Sigmoid colon (tissue), 7 donors: ENCODE measurements around the gene CXorf66. TPM values are rescaled to one million over a fixed set of nuclear protein-coding genes. Genes with fewer than 3 reads are reported as not detected.
A peak's percentile ranks its signal among the peaks of the same experiment; 100 is the strongest.

Source experiments
- DNase-seq: peaks from one replicate; pipeline ENCODE4 v3.0.0-alpha.2; 2019
- H3K27ac ChIP-seq, 4 donors: fragments of 200-600 bp; sonication (generic); one replicate each; pipeline ENCODE4 v1.5.1; 2016 to 2019; ENCODE audit warnings: mild to moderate bottlenecking in 1 of 4
- H3K27me3 ChIP-seq, 3 donors: fragments of 200-600 bp; sonication (generic); one replicate each; pipeline ENCODE4 v1.5.1; 2019; ENCODE audit warnings: mild to moderate bottlenecking in 1 of 3
- H3K36me3 ChIP-seq, 4 donors: fragments of 200-600 bp; sonication (generic); one replicate each; pipeline ENCODE4 v1.5.1; 2016 to 2019
- H3K4me1 ChIP-seq, 4 donors: fragments of 200-600 bp; sonication (generic); one replicate each; pipeline ENCODE4 v1.5.1; 2017 to 2019
- H3K4me3 ChIP-seq, 4 donors: fragments of 200-600 bp; sonication (generic); one replicate each; pipeline ENCODE4 v1.5.1; 2017 to 2019; ENCODE audit warnings: mild to moderate bottlenecking in 2 of 4, moderate library complexity in 1 of 4
- H3K9me3 ChIP-seq, 4 donors: fragments of 200-600 bp in 3 of 4; sonication (generic) in 3 of 4; one replicate each; pipeline versions ENCODE4 v1.5.1 to v1.6.1; 2013 to 2019
- EP300 ChIP-seq, 4 donors: sonication (generic); formaldehyde crosslinking; IDR thresholded peaks; one replicate each; pipeline ENCODE4 v1.6.1; 2017; ENCODE audit warnings: antibody characterized with exemption in 4 of 4
- POLR2A ChIP-seq, 2 donors: fragments of 450-650 bp; IDR thresholded peaks; one replicate each; pipeline ENCODE4 v1.6.1; 2016; ENCODE audit warnings: antibody characterized with exemption in 2 of 2, mild to moderate bottlenecking in 2 of 2, moderate library complexity in 2 of 2
- POLR2AphosphoS5 ChIP-seq, 4 donors: sonication (generic); formaldehyde crosslinking; IDR thresholded peaks; one replicate each; pipeline ENCODE4 v1.6.1; 2017; ENCODE audit warnings: antibody characterized with exemption in 4 of 4
- WGBS, 2 donors: extraction: QIAGEN DNeasy Blood & Tissue Kit; methylation state at CpG; one replicate each; pipeline ENCODE4 v1.1.7; 2013; 5-methylcytosine and 5-hydroxymethylcytosine counted together
- intact Hi-C: fragments of 100-400 bp; cut with DNase I; formaldehyde crosslinking; loops from one replicate; pipeline ENCODE4 v1.15.1; 2023
- polyA plus RNA-seq, 3 donors: library from polyadenylated mRNA; stranded (reverse); fragments of 200-250 nt; gene quantifications; one replicate each; pipeline ENCODE4 v1.2.3, GENCODE V29; 2013
- total RNA-seq, 4 donors: library from RNA; depleted of rRNA; stranded (reverse); fragments of >200 nt; gene quantifications; one replicate each; pipeline ENCODE4 v1.1.0, GENCODE V29; 2016
- TF ChIP-seq, protein P1 (sequence below), 4 experiments: fragments of 450-650 bp in 3 of 4; fragments of 200-600 bp in 1 of 4; IDR thresholded peaks; one replicate each; pipeline ENCODE4 v1.5.1; 2016 to 2019; ENCODE audit warnings: antibody characterized with exemption in 4 of 4, mild to moderate bottlenecking in 3 of 4, moderate library complexity in 2 of 4
- donor health status: healthy with polysubstance abuse.
- donor health status: Bipolar disorder and iron deficiency.
- donor health status: healthy.

Gene CXorf66
- total and polyA plus RNA-seq, 7 donors = not detected

DNA sequence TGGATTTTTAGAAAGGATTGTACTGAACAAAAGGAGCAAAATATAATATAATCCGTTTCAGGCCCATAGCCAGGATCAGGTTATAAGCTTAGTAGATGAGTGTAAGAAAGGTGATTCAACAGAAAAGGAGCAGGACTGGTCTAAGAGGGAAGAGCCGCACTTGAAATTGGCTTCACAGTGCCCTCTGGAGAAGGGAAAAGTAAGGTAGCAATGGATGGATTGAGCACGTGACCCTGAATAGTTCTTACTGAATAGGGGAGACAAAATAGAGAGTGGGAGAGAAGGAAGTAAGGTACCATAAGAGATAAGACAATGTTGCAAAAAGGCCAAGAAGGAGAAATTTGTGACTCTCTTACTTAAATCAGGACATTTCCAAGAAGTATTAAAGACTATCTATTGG is 15.6 kb downstream of the CXorf66 start:
- intact Hi-C loops = no loop called here
- Histone ChIP-seq H3K4me1 (no peaks in the 10 kb centered on the region), H3K27ac (no peak overlapping the region), H3K36me3 (no peaks in the 10 kb centered on the region), H3K4me3 (no peak overlapping the region), H3K27me3 (no peaks in the 10 kb centered on the region), H3K9me3 (no peaks in the 10 kb centered on the region)
- DNase-seq = no peak
- 53 to 74% methylated on average over 3 of the region's 3 CpGs for WGBS, 2 donors
- no peak for TF ChIP-seq POLR2AphosphoS5 (IDR thresholded peaks at IDR 0.05)
- no peak for TF ChIP-seq POLR2A (IDR thresholded peaks at IDR 0.05)
- TF ChIP-seq, protein P1, sequence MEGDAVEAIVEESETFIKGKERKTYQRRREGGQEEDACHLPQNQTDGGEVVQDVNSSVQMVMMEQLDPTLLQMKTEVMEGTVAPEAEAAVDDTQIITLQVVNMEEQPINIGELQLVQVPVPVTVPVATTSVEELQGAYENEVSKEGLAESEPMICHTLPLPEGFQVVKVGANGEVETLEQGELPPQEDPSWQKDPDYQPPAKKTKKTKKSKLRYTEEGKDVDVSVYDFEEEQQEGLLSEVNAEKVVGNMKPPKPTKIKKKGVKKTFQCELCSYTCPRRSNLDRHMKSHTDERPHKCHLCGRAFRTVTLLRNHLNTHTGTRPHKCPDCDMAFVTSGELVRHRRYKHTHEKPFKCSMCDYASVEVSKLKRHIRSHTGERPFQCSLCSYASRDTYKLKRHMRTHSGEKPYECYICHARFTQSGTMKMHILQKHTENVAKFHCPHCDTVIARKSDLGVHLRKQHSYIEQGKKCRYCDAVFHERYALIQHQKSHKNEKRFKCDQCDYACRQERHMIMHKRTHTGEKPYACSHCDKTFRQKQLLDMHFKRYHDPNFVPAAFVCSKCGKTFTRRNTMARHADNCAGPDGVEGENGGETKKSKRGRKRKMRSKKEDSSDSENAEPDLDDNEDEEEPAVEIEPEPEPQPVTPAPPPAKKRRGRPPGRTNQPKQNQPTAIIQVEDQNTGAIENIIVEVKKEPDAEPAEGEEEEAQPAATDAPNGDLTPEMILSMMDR (IDR thresholded peaks at IDR 0.05) = no peak
- TF ChIP-seq EP300 (IDR thresholded peaks at IDR 0.05) = no peak

DNA sequence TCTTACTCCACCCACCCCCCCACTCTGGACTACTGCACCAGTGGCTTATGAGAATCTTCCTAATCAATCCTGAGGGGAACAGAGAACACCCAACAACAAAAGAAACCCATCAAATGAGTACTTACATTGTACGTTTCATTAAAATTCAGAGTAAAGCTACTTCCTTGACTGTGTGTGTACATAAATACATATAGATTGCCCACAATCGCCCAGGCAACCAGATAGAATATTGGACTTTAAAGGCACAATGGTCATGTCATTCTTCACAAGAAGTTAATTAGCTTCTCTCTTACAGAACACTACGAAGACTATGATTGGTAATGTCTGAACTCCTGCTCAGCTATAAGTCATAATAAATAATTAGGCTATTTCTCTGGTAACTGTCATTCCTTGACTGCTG is 20.2 kb downstream of the CXorf66 start:
- WGBS, 2 donors = 23 to 69% methylated on average over 3 of the region's 3 CpGs
- intact Hi-C loops = no loop called here
- H3K4me3 ChIP-seq = no peak overlapping the region
- no peak overlapping the region for H3K27ac ChIP-seq
- H3K4me1 ChIP-seq = no peaks in the 10 kb centered on the region
- no peak for TF ChIP-seq POLR2A (IDR thresholded peaks at IDR 0.05)
- TF ChIP-seq, protein P1 (IDR thresholded peaks at IDR 0.05) = no peak
- no peak for TF ChIP-seq POLR2AphosphoS5 (IDR thresholded peaks at IDR 0.05)
- no peak for TF ChIP-seq EP300 (IDR thresholded peaks at IDR 0.05)
- no peak for DNase-seq
- H3K27me3 ChIP-seq = no peaks in the 10 kb centered on the region
- no peaks in the 10 kb centered on the region for H3K36me3 ChIP-seq
- no peaks in the 10 kb centered on the region for H3K9me3 ChIP-seq

DNA sequence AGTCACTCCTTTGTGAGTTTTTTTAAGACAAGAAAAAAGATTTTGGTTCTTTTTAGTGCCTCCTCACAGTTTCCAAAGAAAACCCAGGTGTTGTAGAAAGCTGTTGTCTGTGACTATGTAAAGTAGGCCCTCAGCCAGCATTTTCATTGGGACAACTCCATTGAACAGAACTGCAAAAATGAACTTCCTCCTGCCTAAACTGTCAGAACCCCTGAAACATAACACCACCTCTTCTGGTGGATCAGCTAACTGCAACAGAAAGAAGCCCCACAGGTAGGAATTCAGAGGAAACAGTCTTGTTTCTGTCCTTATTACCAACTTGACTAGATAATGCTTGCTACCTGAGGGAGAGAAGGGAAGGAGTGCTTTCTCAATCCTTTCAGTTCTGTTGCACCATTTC is 29.1 kb downstream of the CXorf66 start:
- no peak for TF ChIP-seq POLR2A (IDR thresholded peaks at IDR 0.05)
- TF ChIP-seq EP300 (IDR thresholded peaks at IDR 0.05) = no peak
- TF ChIP-seq, protein P1 (IDR thresholded peaks at IDR 0.05) = no peak
- no peak for TF ChIP-seq POLR2AphosphoS5 (IDR thresholded peaks at IDR 0.05)
- H3K36me3 ChIP-seq = no peaks in the 10 kb centered on the region
- no peaks in the 10 kb centered on the region for H3K27me3 ChIP-seq
- H3K4me3 ChIP-seq = no peak overlapping the region
- DNase-seq = no peak
- no peaks in the 10 kb centered on the region for H3K9me3 ChIP-seq
- intact Hi-C loops = no loop called here
- no peak overlapping the region for H3K27ac ChIP-seq
- H3K4me1 ChIP-seq = peaks cover 0 to 6% (median 3%) of the 10 kb centered on the region in 4 donors

DNA sequence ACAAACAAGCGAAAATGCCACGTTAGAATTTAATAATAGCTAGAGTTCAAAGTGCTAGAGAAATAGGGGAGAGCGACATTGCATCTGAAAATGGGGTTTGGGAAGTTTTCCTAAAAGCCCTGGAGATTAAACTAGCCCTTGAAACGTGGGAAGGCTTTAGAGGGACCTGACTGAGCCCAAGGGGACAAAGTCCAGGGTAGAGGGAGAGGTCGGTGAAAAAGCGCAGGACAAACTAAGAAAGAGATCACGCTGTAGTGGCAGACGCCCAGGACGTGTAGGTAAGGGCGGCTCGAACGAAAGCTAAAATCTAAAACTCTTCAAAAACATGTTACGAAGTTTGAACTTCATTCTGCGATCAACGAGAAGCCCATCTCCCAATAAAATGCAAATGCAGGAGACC is 31.4 kb downstream of the CXorf66 start:
- no peak for DNase-seq
- Histone ChIP-seq H3K4me1 (peaks cover 0 to 11% (median 3%) of the 10 kb centered on the region in 4 donors), H3K27ac (peak overlapping the region; percentile 95 to 99 (median 98)), H3K4me3 (peak overlapping the region; percentile 67 to 86 (median 74)), H3K9me3 (no peaks in the 10 kb centered on the region), H3K36me3 (no peaks in the 10 kb centered on the region), H3K27me3 (no peaks in the 10 kb centered on the region)
- WGBS, 2 donors = 21 to 62% methylated on average over 15 of the region's 15 CpGs
- TF ChIP-seq EP300 (IDR thresholded peaks at IDR 0.05) (no peak), POLR2AphosphoS5 (IDR thresholded peaks at IDR 0.05) (no peak), POLR2A (IDR thresholded peaks at IDR 0.05) (no peak)
- TF ChIP-seq, protein P1 (IDR thresholded peaks at IDR 0.05) = no peak
- intact Hi-C loops = loop anchor here (5.0 kb wide), 1 partner anchor 102 kb away; no protein-coding TSS in a partner anchor
